ENCODE results near the gene PDLIM3.

GRCh38 chr4:185576962-185577950 is 41.9 kb upstream of the PDLIM3 start:
- no peak for TF ChIP-seq CTCF (IDR thresholded peaks at IDR 0.05; ENCODE audit: low read depth, low read length)
- no peak for TF ChIP-seq MYC (IDR thresholded peaks at IDR 0.05; ENCODE audit: low read depth, low read length)
- no peak for TF ChIP-seq POLR2A (IDR thresholded peaks at IDR 0.05; ENCODE audit: extremely low read depth, insufficient read length)
- TF ChIP-seq MAX (IDR thresholded peaks at IDR 0.05; ENCODE audit: low read depth, low read length), result no peak

Data from NB4 (cell line).